PC-9 (cell line): ENCODE results near the gene ATXN7L2.

Experiments used
- EZH2 ChIP-seq: fragments of 200-600 bp; sonication (generic); IDR thresholded peaks from 2 replicates; pipeline ENCODE4 v1.8.0; 2017; ENCODE audit warnings: antibody characterized with exemption, low read depth
- TF ChIP-seq, protein P1 (sequence below): fragments of 200-600 bp; sonication (generic); conservative IDR thresholded peaks from 2 replicates; pipeline ENCODE4 v1.6.1; 2017; ENCODE audit warnings: mixed run types, antibody characterized with exemption, mild to moderate bottlenecking, moderate library complexity

DNA sequence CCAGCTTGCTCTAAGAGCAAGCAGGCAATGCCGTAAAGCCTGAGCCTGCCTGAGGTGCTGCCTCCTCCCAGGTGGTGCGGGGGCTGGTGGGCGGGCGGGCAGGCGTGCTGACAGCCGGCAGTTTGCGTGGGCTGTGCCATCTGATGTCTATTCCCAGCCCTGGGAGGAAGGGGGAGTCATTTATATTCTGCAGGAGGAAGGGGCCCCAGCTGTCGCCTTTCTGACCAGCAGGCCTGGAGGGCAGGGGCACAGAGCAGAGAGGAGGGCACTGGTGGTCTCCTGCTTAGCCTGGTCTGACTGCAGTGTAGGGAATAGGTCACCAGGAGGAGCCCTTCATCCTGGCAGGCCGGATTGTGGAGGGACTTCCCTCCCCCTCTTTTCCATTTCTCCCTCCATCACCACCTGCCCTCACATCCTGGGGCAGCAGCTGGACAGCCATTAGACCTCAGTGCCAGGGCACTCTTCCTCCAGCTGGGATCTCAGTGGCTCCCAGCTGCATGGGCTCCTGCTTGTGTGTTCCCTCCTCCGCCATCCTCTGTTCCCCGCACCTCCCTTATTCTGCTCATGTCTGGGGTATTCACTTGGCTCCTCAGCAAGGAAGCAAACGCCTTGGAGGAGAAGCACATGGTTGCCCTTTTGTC lies 14.6 kb downstream of the ATXN7L2 start:
- TF ChIP-seq, protein P1, sequence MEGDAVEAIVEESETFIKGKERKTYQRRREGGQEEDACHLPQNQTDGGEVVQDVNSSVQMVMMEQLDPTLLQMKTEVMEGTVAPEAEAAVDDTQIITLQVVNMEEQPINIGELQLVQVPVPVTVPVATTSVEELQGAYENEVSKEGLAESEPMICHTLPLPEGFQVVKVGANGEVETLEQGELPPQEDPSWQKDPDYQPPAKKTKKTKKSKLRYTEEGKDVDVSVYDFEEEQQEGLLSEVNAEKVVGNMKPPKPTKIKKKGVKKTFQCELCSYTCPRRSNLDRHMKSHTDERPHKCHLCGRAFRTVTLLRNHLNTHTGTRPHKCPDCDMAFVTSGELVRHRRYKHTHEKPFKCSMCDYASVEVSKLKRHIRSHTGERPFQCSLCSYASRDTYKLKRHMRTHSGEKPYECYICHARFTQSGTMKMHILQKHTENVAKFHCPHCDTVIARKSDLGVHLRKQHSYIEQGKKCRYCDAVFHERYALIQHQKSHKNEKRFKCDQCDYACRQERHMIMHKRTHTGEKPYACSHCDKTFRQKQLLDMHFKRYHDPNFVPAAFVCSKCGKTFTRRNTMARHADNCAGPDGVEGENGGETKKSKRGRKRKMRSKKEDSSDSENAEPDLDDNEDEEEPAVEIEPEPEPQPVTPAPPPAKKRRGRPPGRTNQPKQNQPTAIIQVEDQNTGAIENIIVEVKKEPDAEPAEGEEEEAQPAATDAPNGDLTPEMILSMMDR: peak; percentile 58
- TF ChIP-seq EZH2: no peak
